ENCODE measurements around the gene IL1RAPL1. TPM values are rescaled to one million over a fixed set of nuclear protein-coding genes. Genes with fewer than 3 reads are reported as not detected.

Gene IL1RAPL1
- total and polyA plus RNA-seq, 2 experiments from 2014 or later, result 0.18 to 0.49 TPM

- TF ChIP-seq, protein P1, sequence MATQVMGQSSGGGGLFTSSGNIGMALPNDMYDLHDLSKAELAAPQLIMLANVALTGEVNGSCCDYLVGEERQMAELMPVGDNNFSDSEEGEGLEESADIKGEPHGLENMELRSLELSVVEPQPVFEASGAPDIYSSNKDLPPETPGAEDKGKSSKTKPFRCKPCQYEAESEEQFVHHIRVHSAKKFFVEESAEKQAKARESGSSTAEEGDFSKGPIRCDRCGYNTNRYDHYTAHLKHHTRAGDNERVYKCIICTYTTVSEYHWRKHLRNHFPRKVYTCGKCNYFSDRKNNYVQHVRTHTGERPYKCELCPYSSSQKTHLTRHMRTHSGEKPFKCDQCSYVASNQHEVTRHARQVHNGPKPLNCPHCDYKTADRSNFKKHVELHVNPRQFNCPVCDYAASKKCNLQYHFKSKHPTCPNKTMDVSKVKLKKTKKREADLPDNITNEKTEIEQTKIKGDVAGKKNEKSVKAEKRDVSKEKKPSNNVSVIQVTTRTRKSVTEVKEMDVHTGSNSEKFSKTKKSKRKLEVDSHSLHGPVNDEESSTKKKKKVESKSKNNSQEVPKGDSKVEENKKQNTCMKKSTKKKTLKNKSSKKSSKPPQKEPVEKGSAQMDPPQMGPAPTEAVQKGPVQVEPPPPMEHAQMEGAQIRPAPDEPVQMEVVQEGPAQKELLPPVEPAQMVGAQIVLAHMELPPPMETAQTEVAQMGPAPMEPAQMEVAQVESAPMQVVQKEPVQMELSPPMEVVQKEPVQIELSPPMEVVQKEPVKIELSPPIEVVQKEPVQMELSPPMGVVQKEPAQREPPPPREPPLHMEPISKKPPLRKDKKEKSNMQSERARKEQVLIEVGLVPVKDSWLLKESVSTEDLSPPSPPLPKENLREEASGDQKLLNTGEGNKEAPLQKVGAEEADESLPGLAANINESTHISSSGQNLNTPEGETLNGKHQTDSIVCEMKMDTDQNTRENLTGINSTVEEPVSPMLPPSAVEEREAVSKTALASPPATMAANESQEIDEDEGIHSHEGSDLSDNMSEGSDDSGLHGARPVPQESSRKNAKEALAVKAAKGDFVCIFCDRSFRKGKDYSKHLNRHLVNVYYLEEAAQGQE (IDR thresholded peaks at IDR 0.05; ENCODE audit: unreplicated experiment), result no peak
- no peak for TF ChIP-seq EZH2 (IDR thresholded peaks at IDR 0.05; ENCODE audit: low read depth, unreplicated experiment)
- TF ChIP-seq, protein P2, sequence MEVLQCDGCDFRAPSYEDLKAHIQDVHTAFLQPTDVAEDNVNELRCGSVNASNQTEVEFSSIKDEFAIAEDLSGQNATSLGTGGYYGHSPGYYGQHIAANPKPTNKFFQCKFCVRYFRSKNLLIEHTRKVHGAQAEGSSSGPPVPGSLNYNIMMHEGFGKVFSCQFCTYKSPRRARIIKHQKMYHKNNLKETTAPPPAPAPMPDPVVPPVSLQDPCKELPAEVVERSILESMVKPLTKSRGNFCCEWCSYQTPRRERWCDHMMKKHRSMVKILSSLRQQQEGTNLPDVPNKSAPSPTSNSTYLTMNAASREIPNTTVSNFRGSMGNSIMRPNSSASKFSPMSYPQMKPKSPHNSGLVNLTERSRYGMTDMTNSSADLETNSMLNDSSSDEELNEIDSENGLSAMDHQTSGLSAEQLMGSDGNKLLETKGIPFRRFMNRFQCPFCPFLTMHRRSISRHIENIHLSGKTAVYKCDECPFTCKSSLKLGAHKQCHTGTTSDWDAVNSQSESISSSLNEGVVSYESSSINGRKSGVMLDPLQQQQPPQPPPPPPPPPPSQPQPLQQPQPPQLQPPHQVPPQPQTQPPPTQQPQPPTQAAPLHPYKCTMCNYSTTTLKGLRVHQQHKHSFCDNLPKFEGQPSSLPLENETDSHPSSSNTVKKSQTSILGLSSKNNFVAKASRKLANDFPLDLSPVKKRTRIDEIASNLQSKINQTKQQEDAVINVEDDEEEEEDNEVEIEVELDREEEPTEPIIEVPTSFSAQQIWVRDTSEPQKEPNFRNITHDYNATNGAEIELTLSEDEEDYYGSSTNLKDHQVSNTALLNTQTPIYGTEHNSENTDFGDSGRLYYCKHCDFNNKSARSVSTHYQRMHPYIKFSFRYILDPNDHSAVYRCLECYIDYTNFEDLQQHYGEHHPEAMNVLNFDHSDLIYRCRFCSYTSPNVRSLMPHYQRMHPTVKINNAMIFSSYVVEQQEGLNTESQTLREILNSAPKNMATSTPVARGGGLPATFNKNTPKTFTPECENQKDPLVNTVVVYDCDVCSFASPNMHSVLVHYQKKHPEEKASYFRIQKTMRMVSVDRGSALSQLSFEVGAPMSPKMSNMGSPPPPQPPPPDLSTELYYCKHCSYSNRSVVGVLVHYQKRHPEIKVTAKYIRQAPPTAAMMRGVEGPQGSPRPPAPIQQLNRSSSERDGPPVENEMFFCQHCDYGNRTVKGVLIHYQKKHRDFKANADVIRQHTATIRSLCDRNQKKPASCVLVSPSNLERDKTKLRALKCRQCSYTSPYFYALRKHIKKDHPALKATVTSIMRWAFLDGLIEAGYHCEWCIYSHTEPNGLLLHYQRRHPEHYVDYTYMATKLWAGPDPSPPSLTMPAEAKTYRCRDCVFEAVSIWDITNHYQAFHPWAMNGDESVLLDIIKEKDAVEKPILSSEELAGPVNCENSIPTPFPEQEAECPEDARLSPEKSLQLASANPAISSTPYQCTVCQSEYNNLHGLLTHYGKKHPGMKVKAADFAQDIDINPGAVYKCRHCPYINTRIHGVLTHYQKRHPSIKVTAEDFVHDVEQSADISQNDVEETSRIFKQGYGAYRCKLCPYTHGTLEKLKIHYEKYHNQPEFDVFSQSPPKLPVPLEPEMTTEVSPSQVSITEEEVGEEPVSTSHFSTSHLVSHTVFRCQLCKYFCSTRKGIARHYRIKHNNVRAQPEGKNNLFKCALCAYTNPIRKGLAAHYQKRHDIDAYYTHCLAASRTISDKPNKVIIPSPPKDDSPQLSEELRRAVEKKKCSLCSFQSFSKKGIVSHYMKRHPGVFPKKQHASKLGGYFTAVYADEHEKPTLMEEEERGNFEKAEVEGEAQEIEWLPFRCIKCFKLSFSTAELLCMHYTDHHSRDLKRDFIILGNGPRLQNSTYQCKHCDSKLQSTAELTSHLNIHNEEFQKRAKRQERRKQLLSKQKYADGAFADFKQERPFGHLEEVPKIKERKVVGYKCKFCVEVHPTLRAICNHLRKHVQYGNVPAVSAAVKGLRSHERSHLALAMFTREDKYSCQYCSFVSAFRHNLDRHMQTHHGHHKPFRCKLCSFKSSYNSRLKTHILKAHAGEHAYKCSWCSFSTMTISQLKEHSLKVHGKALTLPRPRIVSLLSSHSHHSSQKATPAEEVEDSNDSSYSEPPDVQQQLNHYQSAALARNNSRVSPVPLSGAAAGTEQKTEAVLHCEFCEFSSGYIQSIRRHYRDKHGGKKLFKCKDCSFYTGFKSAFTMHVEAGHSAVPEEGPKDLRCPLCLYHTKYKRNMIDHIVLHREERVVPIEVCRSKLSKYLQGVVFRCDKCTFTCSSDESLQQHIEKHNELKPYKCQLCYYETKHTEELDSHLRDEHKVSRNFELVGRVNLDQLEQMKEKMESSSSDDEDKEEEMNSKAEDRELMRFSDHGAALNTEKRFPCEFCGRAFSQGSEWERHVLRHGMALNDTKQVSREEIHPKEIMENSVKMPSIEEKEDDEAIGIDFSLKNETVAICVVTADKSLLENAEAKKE (CRISPR knock-in tag; IDR thresholded peaks at IDR 0.05), result no peak
Observed at GRCh38 chrX:29561417-29561816, 974.2 kb downstream of the IL1RAPL1 start (continued).

GRCh38 chrX:29580560-29580959, 993.3 kb downstream of the IL1RAPL1 start:
- H3K4me1 ChIP-seq (ENCODE audit: insufficient read depth), result no peaks in the 10 kb centered on the region
- no peaks in the 10 kb centered on the region for H3K36me3 Mint-ChIP-seq (ENCODE audit: low read depth)
- ATAC-seq, result no peak
- no peak for TF ChIP-seq EZH2 (IDR thresholded peaks at IDR 0.05; ENCODE audit: low read depth, unreplicated experiment)
- TF ChIP-seq ZNF114 (CRISPR knock-in tag; IDR thresholded peaks at IDR 0.05), result no peak
- TF ChIP-seq, protein P2 (CRISPR knock-in tag; IDR thresholded peaks at IDR 0.05), result no peak
- no peak for TF ChIP-seq ZNF331 (CRISPR knock-in tag; IDR thresholded peaks at IDR 0.05; ENCODE audit: low read depth)
- TF ChIP-seq CREB1 (CRISPR knock-in tag; IDR thresholded peaks at IDR 0.05; ENCODE audit: low read depth), result no peak

More at GRCh38 chrX:29580560-29580959, 993.3 kb downstream of the IL1RAPL1 start:
- Histone ChIP-seq H3K4me3 (no peak overlapping the region), H3K27ac (ENCODE audit: low read depth) (no peak overlapping the region), H3K36me3 (ENCODE audit: insufficient read depth) (no peaks in the 10 kb centered on the region), H3K79me2 (replicated peaks; ENCODE audit: insufficient read depth) (no peaks in the 10 kb centered on the region), H3K4me2 (no peak overlapping the region), H4K20me1 (replicated peaks; ENCODE audit: insufficient read depth) (no peaks in the 10 kb centered on the region), H3K9me2 (ENCODE audit: insufficient read depth) (no peaks in the 10 kb centered on the region), H2AFZ (no peak overlapping the region), H3K27me3 (ENCODE audit: insufficient read depth) (no peaks in the 10 kb centered on the region), H3F3A (replicated peaks; ENCODE audit: low read depth) (no peaks in the 10 kb centered on the region)
- H3K4me1 Mint-ChIP-seq, result no peaks in the 10 kb centered on the region
- H3K9me3 Mint-ChIP-seq, result no peaks in the 10 kb centered on the region
- no peak overlapping the region for H3K4me3 Mint-ChIP-seq
- no peak for DNase-seq (ENCODE audit: low spot score)
- no peak overlapping the region for H3K27ac Mint-ChIP-seq
- no peaks in the 10 kb centered on the region for H3K27me3 Mint-ChIP-seq (ENCODE audit: insufficient read depth, low read depth, poor library complexity)

All from GM23338 (cell line).